DMS53 treated with DMSO at 0.1 percent for 48 hours (cell line): ENCODE data around the gene STK4.

ENCODE experiments used
- DNase-seq: peaks from one replicate; lab custom pipeline; 2025; ENCODE audit not compliant: unreplicated experiment; lab: John Stamatoyannopoulos, UW

Gene STK4

GRCh38 chr20:44966030-44966961, at the start of gene STK4:
Gene STK4, plus strand, starts transcription at chr20:44966512. Its CDS starts 57 bp downstream, at chr20:44966569.
- DNase-seq, result peak; percentile 93

GRCh38 chr20:44916586-44916985, 49.7 kb upstream of the STK4 start:
- DNase-seq, result no peak

GRCh38 chr20:44917399-44917798, 48.9 kb upstream of the STK4 start:
- no peak for DNase-seq

- no peak for DNase-seq
These were observed 48.0 kb upstream of the STK4 start for GRCh38 chr20:44918342-44918741.

GRCh38 chr20:44918761-44919160, 47.6 kb upstream of the STK4 start:
- DNase-seq, result no peak

- DNase-seq, result no peak
These were observed 44.9 kb upstream of the STK4 start for GRCh38 chr20:44921447-44921846.

- DNase-seq, result no peak
These were observed 41.8 kb upstream of the STK4 start for GRCh38 chr20:44924541-44924940.

GRCh38 chr20:44928595-44928994, 37.7 kb upstream of the STK4 start:
- DNase-seq, result no peak

GRCh38 chr20:44930517-44931168, 35.7 kb upstream of the STK4 start:
- no peak for DNase-seq

- no peak for DNase-seq
These were observed 34.4 kb upstream of the STK4 start for GRCh38 chr20:44931911-44932310.

- no peak for DNase-seq
These were observed 33.4 kb upstream of the STK4 start for GRCh38 chr20:44932916-44933315.

GRCh38 chr20:44936510-44936909, 29.8 kb upstream of the STK4 start:
- no peak for DNase-seq

- DNase-seq, result no peak
These were observed 27.7 kb upstream of the STK4 start for GRCh38 chr20:44938637-44939036.

GRCh38 chr20:44941120-44941691, 25.1 kb upstream of the STK4 start:
- DNase-seq, result no peak

GRCh38 chr20:44942264-44942973, 23.9 kb upstream of the STK4 start:
- no peak for DNase-seq

GRCh38 chr20:44943828-44944227, 22.5 kb upstream of the STK4 start:
- DNase-seq, result no peak

GRCh38 chr20:44945261-44945660, 21.1 kb upstream of the STK4 start:
- DNase-seq, result no peak

GRCh38 chr20:44946271-44946852, 19.9 kb upstream of the STK4 start:
- DNase-seq, result no peak

- DNase-seq, result no peak
These were observed 18.2 kb upstream of the STK4 start for GRCh38 chr20:44948107-44948506.

- DNase-seq, result no peak
These were observed 17.8 kb upstream of the STK4 start for GRCh38 chr20:44948513-44948912.

- DNase-seq, result no peak
These were observed 15.9 kb upstream of the STK4 start for GRCh38 chr20:44950368-44950767.
